HEK293 (cell line): ENCODE results near the gene FILIP1.

ENCODE experiments used
- CTCF ChIA-PET: fragments of 350-600 bp; formaldehyde crosslinking; extraction: SDS; loops from one replicate; lab custom pipeline; 2021; ENCODE audit warnings: antibody characterized with exemption; lab: Yijun Ruan, JAX
- POLR2A ChIA-PET: fragments of 300-600 bp; formaldehyde crosslinking; extraction: SDS; loops from one replicate; lab custom pipeline; 2020; ENCODE audit warnings: antibody characterized with exemption, inconsistent platforms; lab: Yijun Ruan, JAX
- H3K27ac ChIP-seq: fragments of 200-500 bp; sonication (Bioruptor generic); 2 replicates; pipeline ENCODE4 v1.5.1; 2014; ENCODE audit warnings: low read depth, low read length, control low read depth, inconsistent platforms; ENCODE audit errors: extremely low read depth
- H3K36me3 ChIP-seq, 2 experiments: fragments of 200-500 bp in 1 of 2; sonication (Bioruptor generic) in 1 of 2; 1 replicate in 1 of 2; 2 replicates in 1 of 2; pipeline ENCODE4 v1.5.1; 2014 to 2017; ENCODE audit warnings: inconsistent platforms in 2 of 2, low read length in 2 of 2; ENCODE audit not compliant: control insufficient read depth in 2 of 2, insufficient read depth in 1 of 2
- H3K4me1 ChIP-seq: fragments of 200-500 bp; sonication (Bioruptor generic); 2 replicates; pipeline ENCODE4 v1.5.1; 2014; ENCODE audit warnings: mild to moderate bottlenecking, low read length, inconsistent platforms; ENCODE audit not compliant: control insufficient read depth, insufficient read depth
- H3K4me3 ChIP-seq: 2 replicates; pipeline ENCODE4 v1.5.1; 2011; ENCODE audit warnings: low read depth, mild to moderate bottlenecking, control low read depth, low read length, moderate library complexity
- H3K9me3 ChIP-seq: fragments of 200-500 bp; sonication (Bioruptor generic); 2 replicates; pipeline ENCODE4 v1.5.1; 2014; ENCODE audit warnings: low read depth, low read length, inconsistent platforms; ENCODE audit not compliant: control insufficient read depth, insufficient read depth
- HOXA7 ChIP-seq: sonication (generic); formaldehyde crosslinking; IDR thresholded peaks from 2 replicates; pipeline ENCODE4 v1.8.1; 2022; ENCODE audit warnings: missing genetic modification reagents, borderline replicate concordance
- MYNN ChIP-seq: fragments of 450-650 bp; formaldehyde crosslinking; IDR thresholded peaks from 2 replicates; pipeline ENCODE4 v1.5.1; 2016; ENCODE audit warnings: missing biosample characterization, missing genetic modification characterization, borderline replicate concordance
- OSR2 ChIP-seq: fragments of 450-650 bp; formaldehyde crosslinking; IDR thresholded peaks from 2 replicates; pipeline ENCODE4 v1.5.1; 2016; ENCODE audit warnings: missing biosample characterization, missing genetic modification characterization
- PRDM2 ChIP-seq: fragments of 450-650 bp; formaldehyde crosslinking; IDR thresholded peaks from 2 replicates; pipeline ENCODE4 v1.5.1; 2016; ENCODE audit warnings: missing biosample characterization, missing genetic modification characterization, borderline replicate concordance
- PRDM6 ChIP-seq: fragments of 450-650 bp; formaldehyde crosslinking; IDR thresholded peaks from 2 replicates; pipeline ENCODE4 v1.5.1; 2017; ENCODE audit warnings: missing biosample characterization, missing genetic modification characterization
- REPIN1 ChIP-seq: fragments of 450-650 bp; formaldehyde crosslinking; IDR thresholded peaks from 2 replicates; pipeline ENCODE4 v1.5.1; 2017; ENCODE audit warnings: missing biosample characterization, missing genetic modification characterization, low read depth
- SALL2 ChIP-seq: fragments of 450-650 bp; formaldehyde crosslinking; IDR thresholded peaks from 2 replicates; pipeline ENCODE4 v1.5.0; 2017; ENCODE audit warnings: missing biosample characterization, mild to moderate bottlenecking, missing genetic modification characterization, borderline replicate concordance
- TSHZ1 ChIP-seq: fragments of 450-650 bp; formaldehyde crosslinking; IDR thresholded peaks from 2 replicates; pipeline ENCODE4 v1.5.1; 2016; ENCODE audit warnings: missing biosample characterization, missing genetic modification characterization, borderline replicate concordance
- ZBTB6 ChIP-seq: fragments of 450-650 bp; formaldehyde crosslinking; IDR thresholded peaks from 2 replicates; pipeline ENCODE4 v1.5.1; 2017; ENCODE audit warnings: missing biosample characterization, missing genetic modification characterization
- ZFP41 ChIP-seq: fragments of 450-650 bp; formaldehyde crosslinking; IDR thresholded peaks from 2 replicates; pipeline ENCODE4 v1.5.1; 2016; ENCODE audit warnings: missing biosample characterization, missing genetic modification characterization, borderline replicate concordance
- ZNF146 ChIP-seq: fragments of 450-650 bp; formaldehyde crosslinking; IDR thresholded peaks from 2 replicates; pipeline ENCODE4 v1.5.1; 2016; ENCODE audit warnings: missing biosample characterization, missing genetic modification characterization
- ZNF266 ChIP-seq: fragments of 450-650 bp; formaldehyde crosslinking; IDR thresholded peaks from 2 replicates; pipeline ENCODE4 v1.5.1; 2016; ENCODE audit warnings: missing biosample characterization, missing genetic modification characterization, low read depth
- ZNF341 ChIP-seq: fragments of 450-650 bp; formaldehyde crosslinking; IDR thresholded peaks from 2 replicates; pipeline ENCODE4; 2016; ENCODE audit warnings: low read depth, missing biosample characterization, missing genetic modification characterization
- ZNF391 ChIP-seq: fragments of 450-650 bp; formaldehyde crosslinking; IDR thresholded peaks from 2 replicates; pipeline ENCODE4 v1.5.1; 2016; ENCODE audit warnings: low read depth, missing biosample characterization, missing genetic modification characterization, borderline replicate concordance
- ZNF501 ChIP-seq: fragments of 450-650 bp; formaldehyde crosslinking; IDR thresholded peaks from 2 replicates; pipeline ENCODE4 v1.5.1; 2016; ENCODE audit warnings: missing biosample characterization, missing genetic modification characterization
- ZNF518A ChIP-seq: fragments of 450-650 bp; formaldehyde crosslinking; conservative IDR thresholded peaks from 2 replicates; pipeline ENCODE4 v1.5.1; 2016; ENCODE audit warnings: low read depth, missing biosample characterization, missing genetic modification characterization

Gene FILIP1

GRCh38 chr6:75288023-75288422, 205.6 kb downstream of the FILIP1 start:
- Histone ChIP-seq H3K4me3 (no peak overlapping the region), H3K4me1 (no peaks in the 10 kb centered on the region), H3K27ac (no peak overlapping the region), H3K36me3 (no peaks in the 10 kb centered on the region), H3K9me3 (no peaks in the 10 kb centered on the region)
- POLR2A ChIA-PET = no interaction called here
- CTCF ChIA-PET = interaction anchor here (0.8 to 1.8 kb wide), 2 partner anchors 9 to 13 kb away, joined by 3 to 4 read pairs; no protein-coding TSS in a partner anchor
- no peak for TF ChIP-seq ZNF146 (tag by site-specific recombination)
- peak; percentile 34; the same call in 1 of the 2 replicates for TF ChIP-seq PRDM6 (tag by site-specific recombination)

GRCh38 chr6:75287424-75287823, 206.2 kb downstream of the FILIP1 start:
- no peaks in the 10 kb centered on the region for H3K36me3 ChIP-seq
- POLR2A ChIA-PET = no interaction called here
- H3K27ac ChIP-seq = no peak overlapping the region
- TF ChIP-seq TSHZ1 (tag by site-specific recombination) (no peak), SALL2 (tag by site-specific recombination) (no peak), PRDM2 (tag by site-specific recombination) (no peak), ZNF391 (no peak), ZNF501 (tag by site-specific recombination) (no peak), ZNF146 (tag by site-specific recombination) (no peak), ZBTB6 (tag by site-specific recombination) (no peak), ZNF518A (tag by site-specific recombination) (no peak), MYNN (tag by site-specific recombination) (no peak), ZFP41 (tag by site-specific recombination) (no peak), ZNF266 (no peak), REPIN1 (no peak), HOXA7 (no peak), OSR2 (tag by site-specific recombination) (no peak), ZNF341 (tag by site-specific recombination) (no peak)

More at GRCh38 chr6:75287424-75287823, 206.2 kb downstream of the FILIP1 start:
- no peaks in the 10 kb centered on the region for H3K4me1 ChIP-seq
- H3K4me3 ChIP-seq = no peak overlapping the region
- no peaks in the 10 kb centered on the region for H3K9me3 ChIP-seq
- CTCF ChIA-PET = interaction anchor here (0.6 to 1.8 kb wide), 2 partner anchors 10 to 239 kb away, joined by 3 to 4 read pairs; no protein-coding TSS in a partner anchor
